SJCRH30 (cell line): ENCODE data around the gene ANKRD13D. TPM values are rescaled to one million over a fixed set of nuclear protein-coding genes. Genes with fewer than 3 reads are reported as not detected.
A peak's percentile ranks its signal among the peaks of the same experiment; 100 is the strongest.

Source experiments
- DNase-seq, 2 experiments: peaks; one replicate each; pipeline ENCODE4 v3.0.0-alpha.2; 2015 to 2020
- H3K27ac ChIP-seq: fragments of 250-450 bp; sonication (Bioruptor Pico); 2 replicates; pipeline ENCODE4 v1.5.1; 2020; ENCODE audit warnings: mild to moderate bottlenecking, moderate library complexity
- H3K27me3 ChIP-seq: fragments of 250-450 bp; sonication (Bioruptor Pico); 2 replicates; pipeline ENCODE4 v1.5.1; 2020; ENCODE audit warnings: mild to moderate bottlenecking, moderate library complexity
- H3K36me3 ChIP-seq: fragments of 250-450 bp; sonication (Bioruptor Pico); 2 replicates; pipeline ENCODE4 v1.5.1; 2020; ENCODE audit warnings: mild to moderate bottlenecking, moderate library complexity
- H3K4me1 ChIP-seq: fragments of 250-450 bp; sonication (Bioruptor Pico); 2 replicates; pipeline ENCODE4 v1.5.1; 2020; ENCODE audit warnings: mild to moderate bottlenecking, moderate library complexity
- H3K4me3 ChIP-seq: fragments of 250-450 bp; sonication (Bioruptor Pico); 2 replicates; pipeline ENCODE4 v1.5.1; 2020; ENCODE audit warnings: mild to moderate bottlenecking, moderate library complexity
- H3K9me3 ChIP-seq: fragments of 250-450 bp; sonication (Bioruptor Pico); replicated peaks from 2 replicates; pipeline ENCODE4 v1.5.1; 2020; ENCODE audit warnings: mild to moderate bottlenecking, moderate library complexity
- total RNA-seq: library from RNA; depleted of rRNA; stranded (reverse); fragments of >200 nt; shearing (Covaris generic); gene quantifications from 2 replicates; pipeline ENCODE4 v1.2.3, GENCODE V29; 2014

The ANKRD13D gene
- total RNA-seq, 1 experiment from 2014 or later: 19.9 TPM

DNA sequence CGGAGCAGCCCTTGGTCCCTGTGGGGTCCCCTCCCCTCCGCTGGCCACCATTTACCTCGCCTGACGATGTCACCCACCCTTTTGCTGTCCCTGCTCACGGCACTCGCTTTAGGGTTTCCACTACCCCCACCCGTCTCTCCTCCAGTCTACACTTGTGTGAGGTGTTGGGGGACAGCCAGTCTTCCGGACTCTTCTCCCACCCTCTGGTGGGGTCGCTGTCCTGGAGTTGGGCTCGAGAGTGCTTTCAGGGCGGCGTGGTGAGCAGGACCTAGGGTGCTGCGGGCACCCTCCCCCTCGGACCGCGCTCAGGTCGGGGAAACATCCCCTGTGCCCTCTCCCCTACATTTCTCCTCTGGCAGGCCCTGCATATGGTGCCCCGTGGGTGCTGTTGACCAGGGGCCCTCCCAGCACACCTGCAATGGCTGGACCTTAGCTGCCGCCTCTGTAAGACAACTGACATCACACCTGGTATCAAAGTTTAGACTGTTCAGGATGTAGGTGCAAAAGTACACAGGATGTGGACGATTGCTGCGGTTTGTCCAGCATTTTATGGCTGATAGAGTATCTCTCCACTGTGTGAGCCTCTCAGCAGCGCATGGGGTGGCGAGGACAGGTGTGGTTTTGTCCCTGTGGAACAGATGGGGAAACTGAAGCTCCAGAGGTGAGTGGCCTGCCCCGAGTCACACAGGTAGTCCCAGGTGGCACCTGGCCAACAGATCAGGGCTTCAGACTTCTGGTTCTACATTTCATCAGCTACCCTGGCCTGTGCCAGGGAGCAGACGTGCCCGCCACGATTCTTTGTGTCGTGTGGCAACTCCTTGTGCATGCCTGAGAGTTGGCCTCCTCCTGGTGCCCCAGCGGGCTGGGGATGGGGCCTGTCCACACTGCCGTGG lies 21.7 kb upstream of the ANKRD13D start:
- H3K4me1 ChIP-seq: no peaks in the 10 kb centered on the region; the same call in 1 of the 2 replicates
- H3K27ac ChIP-seq: no peak overlapping the region
- no peaks in the 10 kb centered on the region for H3K9me3 ChIP-seq
- H3K36me3 ChIP-seq: peaks cover 7% of the 10 kb centered on the region
- H3K4me3 ChIP-seq: peak overlapping the region; percentile 89
- DNase-seq: peak in 1 of 2 experiments; percentile 15
- H3K27me3 ChIP-seq: no peaks in the 10 kb centered on the region

DNA sequence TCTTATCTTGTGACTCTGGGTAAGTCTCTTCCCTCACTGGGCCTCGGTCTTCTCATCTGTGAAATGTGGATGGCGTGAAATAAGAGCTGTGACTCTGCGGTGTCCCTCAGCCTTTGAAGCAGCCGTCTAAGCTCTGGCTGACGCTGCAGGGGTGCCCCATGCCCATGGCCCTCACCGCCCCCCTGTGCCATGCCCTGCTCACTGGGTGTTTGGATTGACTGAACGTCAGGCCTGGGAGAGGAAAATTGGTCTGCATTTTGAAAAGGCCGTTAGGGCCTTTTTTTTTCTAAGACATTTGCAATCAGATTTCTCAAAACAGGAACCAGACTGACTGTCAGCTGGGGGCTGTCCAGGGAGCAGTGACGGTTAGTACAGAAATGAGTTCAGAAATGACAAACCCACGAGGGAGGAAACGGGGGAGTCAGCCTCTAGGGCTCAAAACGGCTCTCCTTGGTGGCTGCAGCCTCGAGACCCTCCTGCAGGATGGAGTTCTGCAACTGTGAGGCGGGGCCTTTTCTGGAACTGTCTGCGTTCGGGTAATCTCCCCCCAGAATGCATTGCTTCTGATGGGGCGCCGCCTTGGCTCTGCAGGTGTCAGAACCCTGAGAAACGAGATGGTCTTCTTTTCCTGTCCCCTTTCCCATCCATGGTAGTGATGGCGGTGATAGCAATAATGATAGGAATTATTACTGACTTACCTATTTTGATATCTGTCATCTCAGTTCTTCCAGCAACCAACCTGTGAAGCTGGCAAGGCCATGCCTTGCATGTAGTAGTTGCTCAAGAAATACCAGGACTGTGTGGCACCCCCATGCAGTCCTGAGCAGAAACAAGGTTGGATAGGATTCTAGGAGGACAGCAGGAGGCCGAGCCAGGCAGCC lies 20.8 kb upstream of the ANKRD13D start:
- no peaks in the 10 kb centered on the region for H3K27me3 ChIP-seq
- H3K27ac ChIP-seq: no peak overlapping the region
- no peak for DNase-seq
- peaks cover 7% of the 10 kb centered on the region for H3K36me3 ChIP-seq
- no peaks in the 10 kb centered on the region for H3K9me3 ChIP-seq
- no peaks in the 10 kb centered on the region for H3K4me1 ChIP-seq
- no peak overlapping the region for H3K4me3 ChIP-seq

DNA sequence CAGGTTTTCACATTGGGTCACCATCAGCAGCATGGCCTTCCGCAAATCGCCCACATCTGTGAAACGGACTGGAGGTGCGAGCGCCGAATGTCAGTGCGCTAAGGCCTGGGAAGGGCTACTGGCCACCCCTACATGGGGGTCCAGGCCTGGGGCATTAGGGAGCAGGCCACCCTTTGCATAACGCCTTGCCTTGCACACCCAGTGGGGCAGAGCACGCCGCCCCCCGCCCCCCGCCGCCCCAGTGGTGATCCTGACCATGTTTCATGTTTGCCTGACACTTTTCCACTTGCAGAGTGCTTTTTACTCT lies 20.2 kb upstream of the ANKRD13D start:
- no peak for DNase-seq
- Histone ChIP-seq H3K4me3 (no peak overlapping the region), H3K36me3 (peaks cover 7% of the 10 kb centered on the region), H3K4me1 (no peaks in the 10 kb centered on the region), H3K9me3 (no peaks in the 10 kb centered on the region), H3K27me3 (no peaks in the 10 kb centered on the region), H3K27ac (no peak overlapping the region)

DNA sequence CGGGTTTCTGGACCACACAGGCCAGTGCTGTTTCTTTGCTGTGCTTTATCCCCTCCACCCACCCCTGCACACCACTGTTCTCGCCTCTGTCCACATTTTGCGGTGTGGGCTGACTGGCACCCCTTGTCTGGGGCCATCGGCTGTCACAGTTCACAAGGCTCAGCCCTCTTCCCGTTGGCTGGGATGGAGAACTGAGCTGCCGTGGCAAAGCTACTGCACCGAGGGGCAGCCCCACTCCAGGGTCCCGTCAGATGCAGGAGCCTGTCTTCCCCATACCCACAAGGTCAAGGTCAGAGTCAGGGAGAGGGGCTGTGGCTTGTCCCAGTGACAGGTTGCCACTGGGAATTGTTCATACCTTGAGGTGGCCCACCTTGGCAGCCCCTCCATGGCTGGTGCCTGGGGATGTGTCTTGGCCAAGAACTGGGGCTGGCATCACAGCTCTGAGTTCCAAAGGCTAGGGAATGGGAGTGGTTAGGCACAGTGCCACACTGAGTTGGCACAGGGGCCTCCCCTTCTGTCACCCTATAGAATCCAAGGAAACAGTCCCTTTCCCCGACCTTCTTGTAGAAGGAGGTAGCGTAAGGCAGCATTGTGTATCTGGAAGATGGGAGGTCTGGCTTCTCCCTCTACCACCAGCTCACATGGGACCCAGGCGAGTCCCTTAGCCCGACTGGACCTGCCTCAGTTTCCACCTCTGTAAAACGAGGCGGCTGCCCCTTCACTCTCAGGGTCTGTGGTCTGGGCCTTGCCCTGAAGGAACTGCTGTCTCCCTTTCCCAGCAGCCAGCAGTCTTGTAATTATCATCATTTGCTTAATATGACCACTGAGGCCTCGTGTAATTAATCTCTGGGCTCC lies 19.5 kb upstream of the ANKRD13D start:
- peaks cover 7% of the 10 kb centered on the region for H3K36me3 ChIP-seq
- no peaks in the 10 kb centered on the region for H3K27me3 ChIP-seq
- no peak overlapping the region for H3K4me3 ChIP-seq
- no peak for DNase-seq
- H3K9me3 ChIP-seq: no peaks in the 10 kb centered on the region
- no peak overlapping the region for H3K27ac ChIP-seq
- H3K4me1 ChIP-seq: no peaks in the 10 kb centered on the region

DNA sequence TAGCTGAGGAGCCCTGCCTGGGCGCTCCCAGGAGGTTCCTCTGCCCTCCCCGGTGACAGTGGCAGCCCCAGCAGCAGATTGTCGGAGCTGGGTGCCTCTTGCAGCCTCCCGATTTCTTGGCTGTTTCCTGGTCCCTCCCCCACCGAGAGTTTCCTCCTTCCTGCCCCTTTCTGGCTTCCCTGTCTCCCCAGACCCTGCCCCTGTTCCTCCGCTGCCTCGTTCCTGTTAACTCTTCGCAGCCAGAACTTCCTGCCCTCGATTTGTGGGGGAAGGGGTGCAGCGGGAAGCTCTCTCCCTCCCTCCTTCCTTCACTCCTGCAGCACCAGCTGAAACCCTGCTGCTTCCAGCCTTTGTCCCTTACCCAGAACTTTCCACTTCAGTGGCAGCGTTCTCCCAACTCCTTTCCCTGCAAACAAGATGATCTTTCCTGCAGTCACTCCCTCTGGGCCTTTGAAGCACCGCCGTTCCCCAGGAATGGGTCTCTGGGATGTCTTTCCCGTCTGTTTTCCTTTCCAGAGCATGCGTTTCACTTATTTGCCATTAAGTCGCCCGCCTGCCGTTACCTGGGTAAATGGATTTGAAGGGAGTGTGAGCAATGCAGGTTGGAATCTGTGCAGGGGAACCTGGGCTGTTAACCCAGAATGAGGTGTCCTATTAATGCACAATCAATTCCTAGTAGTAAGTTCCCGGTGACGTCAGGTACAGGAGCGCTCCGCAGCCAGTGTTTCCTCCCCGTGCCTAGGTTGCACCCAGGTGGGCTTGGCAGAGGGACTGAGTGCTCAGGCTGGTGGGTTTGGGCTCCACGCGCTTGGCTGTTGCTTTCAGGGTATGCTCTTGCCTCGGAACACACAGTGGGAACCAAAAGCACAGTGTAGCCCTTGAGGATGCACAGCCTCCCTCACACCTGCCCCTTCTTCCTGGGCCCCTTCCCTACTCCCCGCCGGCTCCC lies 18.6 kb upstream of the ANKRD13D start:
- Histone ChIP-seq H3K36me3 (peaks cover 7% of the 10 kb centered on the region), H3K4me3 (no peak overlapping the region), H3K27me3 (no peaks in the 10 kb centered on the region), H3K4me1 (no peaks in the 10 kb centered on the region), H3K27ac (no peak overlapping the region), H3K9me3 (no peaks in the 10 kb centered on the region)
- no peak for DNase-seq

DNA sequence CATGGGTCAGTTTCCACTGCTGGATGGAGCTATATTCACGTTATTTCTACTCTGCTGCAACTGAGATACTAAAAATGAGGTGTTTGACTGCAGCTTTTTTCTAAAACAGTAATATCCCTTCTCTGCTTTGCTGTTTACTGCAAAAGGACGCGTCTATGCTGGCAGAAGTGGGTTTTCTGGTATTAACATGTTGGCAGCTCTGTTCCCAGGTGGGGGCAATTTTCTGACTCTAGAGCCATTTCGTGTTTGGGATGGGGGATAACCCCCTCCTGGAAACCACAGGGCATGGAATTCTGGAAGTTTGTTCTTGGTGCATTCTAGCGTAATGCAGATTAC lies 17.9 kb upstream of the ANKRD13D start:
- H3K27ac ChIP-seq: no peak overlapping the region
- no peaks in the 10 kb centered on the region for H3K27me3 ChIP-seq
- DNase-seq: no peak
- no peaks in the 10 kb centered on the region for H3K9me3 ChIP-seq
- peaks cover 3% of the 10 kb centered on the region for H3K4me1 ChIP-seq
- H3K4me3 ChIP-seq: no peak overlapping the region
- H3K36me3 ChIP-seq: peaks cover 7% of the 10 kb centered on the region

DNA sequence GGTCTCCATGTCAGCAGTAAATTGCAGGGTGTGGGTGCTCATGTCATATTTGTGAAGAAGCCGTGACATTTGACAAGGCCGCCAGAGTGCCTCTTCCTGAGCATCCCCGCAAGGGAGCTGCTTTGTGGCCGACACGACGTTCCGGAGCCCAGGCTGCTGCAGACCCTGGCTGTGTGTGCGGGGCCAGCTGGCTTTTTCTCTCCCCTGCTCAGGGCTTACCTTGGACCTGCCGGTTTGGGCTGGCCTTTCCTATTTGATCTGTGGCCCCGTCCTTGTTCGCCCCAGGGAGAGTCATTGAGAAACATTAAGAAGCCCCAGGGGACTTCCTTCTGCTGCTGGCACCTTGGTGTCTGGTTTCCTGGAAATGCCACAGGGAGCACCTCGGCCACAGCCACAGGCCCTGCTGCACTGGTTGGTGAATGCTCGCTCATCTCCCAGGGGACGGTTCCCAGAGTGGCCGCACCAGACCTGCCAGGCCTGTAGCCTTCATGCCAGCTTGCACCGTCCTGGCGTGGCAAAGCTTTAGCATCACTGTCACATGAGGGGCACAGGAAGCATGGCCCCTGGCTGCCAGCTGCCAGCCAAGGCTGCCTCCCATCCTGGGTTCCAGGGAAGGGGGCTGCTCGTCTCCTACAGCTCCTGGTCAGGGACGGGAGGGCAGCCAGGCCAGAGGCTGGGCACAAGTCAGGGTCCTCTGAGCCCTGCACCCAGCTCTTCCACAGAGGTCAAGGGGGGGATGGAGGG lies 17.4 kb upstream of the ANKRD13D start:
- H3K36me3 ChIP-seq: peaks cover 7% of the 10 kb centered on the region
- no peak overlapping the region for H3K4me3 ChIP-seq
- H3K27me3 ChIP-seq: no peaks in the 10 kb centered on the region
- H3K27ac ChIP-seq: no peak overlapping the region
- H3K9me3 ChIP-seq: no peaks in the 10 kb centered on the region
- DNase-seq: no peak
- peaks cover 9% of the 10 kb centered on the region for H3K4me1 ChIP-seq

DNA sequence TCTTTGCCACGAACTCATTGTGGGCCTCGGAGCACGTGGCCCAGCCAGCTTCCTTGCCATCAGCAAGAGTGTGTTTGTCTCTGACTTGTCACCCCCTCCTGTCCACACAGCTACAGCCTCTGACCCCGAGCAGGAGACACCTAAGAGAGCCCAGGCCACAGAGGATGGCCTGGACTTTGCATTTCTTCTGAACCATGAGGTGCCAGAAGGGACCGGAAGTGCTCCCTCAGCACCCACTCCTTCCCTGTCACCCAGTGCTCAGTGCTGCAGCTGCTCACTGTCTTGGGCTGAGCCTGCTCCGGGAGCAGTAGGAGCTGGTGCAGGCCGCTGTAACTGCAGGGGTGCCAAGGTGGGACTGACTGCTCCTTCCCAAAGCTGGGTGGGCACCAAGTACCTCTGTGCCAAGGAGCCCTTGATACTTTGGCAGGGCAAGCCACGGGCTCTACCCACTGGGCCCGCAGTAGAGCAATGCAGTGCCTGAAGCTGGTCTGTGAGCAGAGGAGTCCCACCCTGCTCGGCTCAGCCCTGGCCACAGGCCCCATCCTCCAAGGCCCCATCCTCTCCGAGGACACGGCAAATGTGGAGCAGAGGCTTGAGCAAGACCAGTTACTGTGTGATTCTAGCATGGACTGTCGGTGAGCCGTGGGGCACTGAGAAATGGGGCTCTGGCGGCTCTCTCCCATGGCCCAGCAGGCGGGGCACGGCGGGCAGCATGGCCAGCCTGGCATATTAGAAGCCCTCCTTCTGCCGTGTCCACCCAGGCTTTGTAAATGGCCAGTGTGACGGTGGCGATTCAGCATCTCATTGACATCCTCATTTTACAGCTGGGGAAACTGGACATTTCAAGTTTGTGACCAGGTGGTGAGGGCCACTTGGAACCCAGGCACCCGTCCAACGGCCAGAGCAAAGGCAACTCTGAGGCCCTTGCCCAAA lies 16.5 kb upstream of the ANKRD13D start:
- Histone ChIP-seq H3K9me3 (no peaks in the 10 kb centered on the region), H3K36me3 (peaks cover 7% of the 10 kb centered on the region), H3K4me3 (no peak overlapping the region), H3K27ac (no peak overlapping the region), H3K4me1 (peaks cover 16% of the 10 kb centered on the region), H3K27me3 (no peaks in the 10 kb centered on the region)
- no peak for DNase-seq

DNA sequence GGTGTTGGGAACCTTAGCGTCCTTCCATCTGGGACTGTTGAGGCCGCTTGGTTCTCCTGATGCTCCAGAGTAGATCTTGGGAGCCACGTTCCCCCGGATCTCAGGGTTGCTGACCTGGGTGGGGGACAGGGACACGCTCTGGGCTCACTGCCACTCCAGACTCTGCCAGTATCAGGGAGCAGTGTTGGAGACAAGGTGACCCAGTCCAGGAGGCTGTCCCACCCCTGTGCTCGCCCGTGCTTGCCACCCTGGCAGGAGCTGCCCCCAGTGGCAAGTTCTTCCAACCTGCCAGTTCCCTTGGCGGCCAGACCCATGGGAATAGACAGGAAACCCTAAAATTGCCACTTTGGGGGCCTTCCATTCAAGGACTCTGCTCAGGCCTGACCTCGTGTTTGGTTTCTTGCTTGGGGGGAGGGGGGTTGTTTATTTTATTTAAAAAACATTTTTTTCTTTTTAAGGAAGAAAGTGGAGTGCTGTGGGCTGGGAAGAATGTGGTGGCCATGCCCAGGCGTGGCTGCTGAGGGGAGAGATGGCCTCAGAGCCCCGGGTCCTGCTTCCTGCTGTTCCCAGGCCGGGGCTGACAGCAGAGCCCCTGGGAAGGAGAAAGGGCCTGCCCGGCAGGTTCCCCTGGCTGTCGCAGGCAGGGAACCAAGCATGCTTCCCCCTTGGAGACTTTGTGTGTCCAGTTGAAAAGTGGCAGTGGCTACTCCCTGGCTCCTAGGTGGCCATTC lies 15.7 kb upstream of the ANKRD13D start:
- H3K9me3 ChIP-seq: no peaks in the 10 kb centered on the region
- peaks cover 1% of the 10 kb centered on the region for H3K36me3 ChIP-seq
- H3K27ac ChIP-seq: no peak overlapping the region
- H3K4me3 ChIP-seq: no peak overlapping the region
- no peak for DNase-seq
- peaks cover 23% of the 10 kb centered on the region for H3K4me1 ChIP-seq
- no peaks in the 10 kb centered on the region for H3K27me3 ChIP-seq

DNA sequence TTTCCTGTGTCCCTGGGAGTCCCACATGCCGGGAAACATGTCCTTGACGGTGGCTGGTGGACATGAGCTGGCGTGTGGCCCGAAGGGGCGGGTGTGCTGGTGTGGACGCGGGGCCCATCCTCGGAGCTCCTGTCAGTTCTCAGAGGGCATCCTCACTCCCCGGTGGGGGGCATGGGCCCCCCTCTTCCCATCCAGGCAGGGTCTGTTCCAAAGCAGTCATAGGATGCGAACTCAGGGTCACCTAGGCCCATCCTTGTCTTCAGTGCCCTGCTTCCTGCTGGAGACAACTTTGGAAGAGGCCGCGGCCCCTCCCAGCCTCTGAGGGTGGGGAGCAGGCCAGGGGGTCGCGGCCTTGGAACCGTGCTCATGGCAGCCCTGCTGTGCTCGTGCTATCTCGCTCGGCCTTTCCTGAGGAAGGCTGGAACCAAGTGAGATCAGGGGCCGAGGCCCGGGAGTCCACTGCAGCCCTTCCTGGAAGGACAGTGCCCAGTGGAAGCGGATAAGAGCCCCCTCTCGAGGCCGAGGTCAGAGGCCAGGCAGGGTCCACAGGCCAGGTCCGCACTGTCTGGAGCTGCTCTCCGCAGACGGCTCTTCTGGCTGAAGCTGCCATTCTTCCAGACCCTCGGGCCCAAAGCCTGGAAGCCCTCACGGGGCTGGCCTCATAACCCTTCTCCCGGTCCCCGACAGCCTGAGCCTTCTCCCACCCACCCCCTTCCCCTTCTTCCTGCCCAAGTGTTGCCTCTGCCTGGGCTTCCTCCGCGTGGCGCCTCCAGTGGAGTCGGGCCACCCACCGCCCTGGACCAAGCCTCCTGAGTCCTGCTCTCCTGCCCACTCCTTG lies 14.1 kb upstream of the ANKRD13D start:
- Histone ChIP-seq H3K36me3 (peaks cover 8% of the 10 kb centered on the region), H3K4me1 (peaks cover 23% of the 10 kb centered on the region), H3K27ac (no peak overlapping the region), H3K9me3 (no peaks in the 10 kb centered on the region), H3K27me3 (no peaks in the 10 kb centered on the region), H3K4me3 (no peak overlapping the region)
- no peak for DNase-seq

DNA sequence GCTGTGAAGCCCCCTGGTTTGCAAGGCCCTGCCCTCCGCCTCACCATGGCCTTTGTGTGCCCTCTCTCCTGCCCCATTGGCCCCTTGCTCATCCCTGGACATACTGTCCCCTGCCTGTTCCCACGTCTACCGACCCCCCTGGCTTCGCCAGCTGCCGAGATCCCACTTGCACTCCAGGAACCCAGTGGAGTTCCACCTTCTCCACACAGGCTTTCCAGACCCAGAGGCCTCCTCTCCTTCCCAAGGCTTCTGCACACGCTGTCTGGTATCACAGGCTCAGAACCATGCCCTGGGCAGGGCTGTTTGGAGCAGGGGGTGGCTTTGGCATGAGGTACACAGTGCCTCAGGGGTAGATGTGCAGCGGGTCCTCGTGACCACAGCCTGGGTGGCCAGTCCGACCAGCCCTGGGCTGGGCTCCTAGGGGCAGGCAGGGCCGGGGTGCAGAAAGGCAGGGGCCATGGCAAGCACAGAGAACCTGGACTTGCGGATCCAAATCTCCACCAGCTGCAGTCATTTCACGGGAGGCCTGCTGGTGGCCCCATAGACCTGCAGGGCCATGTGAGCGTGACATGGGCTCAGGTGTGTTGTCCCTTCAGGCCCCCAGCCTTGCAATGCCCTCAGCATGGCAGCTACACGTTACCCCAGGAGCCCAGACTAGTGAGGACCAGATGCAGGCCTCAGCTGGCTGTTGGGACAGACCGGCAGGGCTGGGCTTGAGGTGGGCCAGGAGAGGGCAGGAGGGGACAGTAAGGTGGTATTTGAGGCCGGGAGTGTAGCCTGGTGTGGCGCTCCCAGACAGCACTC lies 13.3 kb upstream of the ANKRD13D start:
- Histone ChIP-seq H3K4me1 (peaks cover 31% of the 10 kb centered on the region), H3K36me3 (peaks cover 16% of the 10 kb centered on the region), H3K27me3 (no peaks in the 10 kb centered on the region), H3K9me3 (no peaks in the 10 kb centered on the region), H3K27ac (peak overlapping the region; percentile 97), H3K4me3 (no peak overlapping the region)
- no peak for DNase-seq
